ENCODE data around the gene RAI14. TPM values are rescaled to one million over a fixed set of nuclear protein-coding genes. Genes with fewer than 3 reads are reported as not detected.

The RAI14 gene
- total and polyA plus RNA-seq, 2 experiments from 2014 or later: 42.2 to 49.6 TPM

- H3K9me2 ChIP-seq (replicated peaks; ENCODE audit: insufficient read depth): no peaks in the 10 kb centered on the region
- no peaks in the 10 kb centered on the region for H3K36me3 ChIP-seq (replicated peaks; ENCODE audit: insufficient read depth, low read depth)
- H3K27me3 ChIP-seq: no peaks in the 10 kb centered on the region
- DNase-seq (ENCODE audit: low spot score): no peak
- TF ChIP-seq EZH2phosphoT487 (IDR thresholded peaks at IDR 0.05; ENCODE audit: low read depth, severe bottlenecking, unreplicated experiment) (no peak), CTCF (IDR thresholded peaks at IDR 0.05; ENCODE audit: poor library complexity) (no peak), EZH2 (IDR thresholded peaks at IDR 0.05; ENCODE audit: borderline replicate concordance) (no peak)
- H3K4me2 ChIP-seq: no peak overlapping the region
- H4K20me1 ChIP-seq (ENCODE audit: insufficient read depth, poor library complexity, severe bottlenecking): no peaks in the 10 kb centered on the region
- WGBS (ENCODE audit: low lambda C conversion rate, missing lambda C conversion rate): 85% methylated on average over 3 of the region's 3 CpGs
- H3K4me3 ChIP-seq: no peak overlapping the region
- H3K27ac ChIP-seq: no peak overlapping the region
- H3K4me1 ChIP-seq (ENCODE audit: insufficient read depth): no peaks in the 10 kb centered on the region
- peaks cover 23% of the 10 kb centered on the region for H3K79me2 ChIP-seq
- H2AFZ ChIP-seq: no peak overlapping the region
- H3K9me3 ChIP-seq (ENCODE audit: low read depth): no peaks in the 10 kb centered on the region
These were observed 78.2 kb downstream of the RAI14 start for GRCh38 chr5:34734326-34734725.

GRCh38 chr5:34735491-34736426, 79.6 kb downstream of the RAI14 start:
- Histone ChIP-seq H3K27me3 (no peaks in the 10 kb centered on the region), H4K20me1 (ENCODE audit: insufficient read depth, poor library complexity, severe bottlenecking) (no peaks in the 10 kb centered on the region), H3K36me3 (replicated peaks; ENCODE audit: insufficient read depth, low read depth) (no peaks in the 10 kb centered on the region), H3K4me3 (no peak overlapping the region), H3K9me2 (replicated peaks; ENCODE audit: insufficient read depth) (no peaks in the 10 kb centered on the region), H3K9me3 (ENCODE audit: low read depth) (no peaks in the 10 kb centered on the region), H2AFZ (no peak overlapping the region), H3K79me2 (peaks cover 27% of the 10 kb centered on the region), H3K27ac (peak overlapping the region; percentile 56), H3K4me1 (ENCODE audit: insufficient read depth) (peaks cover 6% of the 10 kb centered on the region), H3K4me2 (peak overlapping the region; percentile 13)
- TF ChIP-seq EZH2phosphoT487 (IDR thresholded peaks at IDR 0.05; ENCODE audit: low read depth, severe bottlenecking, unreplicated experiment) (no peak), EZH2 (IDR thresholded peaks at IDR 0.05; ENCODE audit: borderline replicate concordance) (no peak), CTCF (IDR thresholded peaks at IDR 0.05; ENCODE audit: poor library complexity) (no peak)
- no peak for DNase-seq (ENCODE audit: low spot score)
- 91% methylated on average over 19 of the region's 19 CpGs for WGBS (ENCODE audit: low lambda C conversion rate, missing lambda C conversion rate)

GRCh38 chr5:34736445-34737115, 80.5 kb downstream of the RAI14 start:
- peaks cover 6% of the 10 kb centered on the region for H3K4me1 ChIP-seq (ENCODE audit: insufficient read depth)
- H2AFZ ChIP-seq: no peak overlapping the region
- H3K36me3 ChIP-seq (replicated peaks; ENCODE audit: insufficient read depth, low read depth): no peaks in the 10 kb centered on the region
- DNase-seq (ENCODE audit: low spot score): no peak
- H3K9me3 ChIP-seq (ENCODE audit: low read depth): no peaks in the 10 kb centered on the region
- H3K27me3 ChIP-seq: no peaks in the 10 kb centered on the region
- H3K79me2 ChIP-seq: peaks cover 27% of the 10 kb centered on the region
- 84% methylated on average over 3 of the region's 3 CpGs for WGBS (ENCODE audit: low lambda C conversion rate, missing lambda C conversion rate)
- no peak overlapping the region for H3K4me3 ChIP-seq
- peak overlapping the region; percentile 56 for H3K27ac ChIP-seq
- H3K9me2 ChIP-seq (replicated peaks; ENCODE audit: insufficient read depth): no peaks in the 10 kb centered on the region
- H4K20me1 ChIP-seq (ENCODE audit: insufficient read depth, poor library complexity, severe bottlenecking): no peaks in the 10 kb centered on the region
- no peak overlapping the region for H3K4me2 ChIP-seq
- TF ChIP-seq CTCF (IDR thresholded peaks at IDR 0.05; ENCODE audit: poor library complexity) (no peak), EZH2phosphoT487 (IDR thresholded peaks at IDR 0.05; ENCODE audit: low read depth, severe bottlenecking, unreplicated experiment) (no peak), EZH2 (IDR thresholded peaks at IDR 0.05; ENCODE audit: borderline replicate concordance) (no peak)
